PFSK-1 (cell line): Measurements from ENCODE around the gene MDFIC.

ENCODE experiments used
- TAF1 ChIP-seq: IDR thresholded peaks from 2 replicates; pipeline ENCODE4 v1.6.1; 2012; ENCODE audit warnings: low read length, control low read depth, borderline replicate concordance; ENCODE audit not compliant: insufficient read depth
- TF ChIP-seq, protein P1 (sequence below), 2 experiments: IDR thresholded peaks; 2 replicates each; pipeline versions ENCODE4 v1.6.1 to v1.8.0; 2011 to 2012; ENCODE audit warnings: low read depth in 2 of 2, low read length in 2 of 2, control low read depth in 1 of 2, inconsistent platforms in 1 of 2, mild to moderate bottlenecking in 1 of 2, moderate library complexity in 1 of 2; ENCODE audit not compliant: insufficient read depth in 1 of 2

DNA sequence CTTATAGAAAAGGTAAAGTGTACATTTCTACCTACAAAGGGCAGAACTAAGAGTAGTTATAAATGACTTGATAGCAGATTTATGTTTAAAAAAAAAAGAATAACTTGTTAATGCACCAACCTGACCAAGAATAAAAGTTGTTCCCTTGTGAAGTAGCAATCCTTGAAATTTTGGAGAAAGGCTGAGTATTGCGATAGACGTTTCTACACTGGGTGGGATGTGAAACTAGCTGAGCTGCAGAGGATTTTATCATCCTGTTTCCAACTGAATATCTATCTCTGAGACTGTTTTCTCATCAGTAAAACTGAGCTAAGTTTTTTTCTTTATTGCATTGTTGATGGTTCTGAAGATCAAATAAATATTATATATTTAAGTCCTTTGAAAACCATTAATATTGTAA is 14.6 kb downstream of the MDFIC start:
- no peak for TF ChIP-seq TAF1
- TF ChIP-seq, protein P1, sequence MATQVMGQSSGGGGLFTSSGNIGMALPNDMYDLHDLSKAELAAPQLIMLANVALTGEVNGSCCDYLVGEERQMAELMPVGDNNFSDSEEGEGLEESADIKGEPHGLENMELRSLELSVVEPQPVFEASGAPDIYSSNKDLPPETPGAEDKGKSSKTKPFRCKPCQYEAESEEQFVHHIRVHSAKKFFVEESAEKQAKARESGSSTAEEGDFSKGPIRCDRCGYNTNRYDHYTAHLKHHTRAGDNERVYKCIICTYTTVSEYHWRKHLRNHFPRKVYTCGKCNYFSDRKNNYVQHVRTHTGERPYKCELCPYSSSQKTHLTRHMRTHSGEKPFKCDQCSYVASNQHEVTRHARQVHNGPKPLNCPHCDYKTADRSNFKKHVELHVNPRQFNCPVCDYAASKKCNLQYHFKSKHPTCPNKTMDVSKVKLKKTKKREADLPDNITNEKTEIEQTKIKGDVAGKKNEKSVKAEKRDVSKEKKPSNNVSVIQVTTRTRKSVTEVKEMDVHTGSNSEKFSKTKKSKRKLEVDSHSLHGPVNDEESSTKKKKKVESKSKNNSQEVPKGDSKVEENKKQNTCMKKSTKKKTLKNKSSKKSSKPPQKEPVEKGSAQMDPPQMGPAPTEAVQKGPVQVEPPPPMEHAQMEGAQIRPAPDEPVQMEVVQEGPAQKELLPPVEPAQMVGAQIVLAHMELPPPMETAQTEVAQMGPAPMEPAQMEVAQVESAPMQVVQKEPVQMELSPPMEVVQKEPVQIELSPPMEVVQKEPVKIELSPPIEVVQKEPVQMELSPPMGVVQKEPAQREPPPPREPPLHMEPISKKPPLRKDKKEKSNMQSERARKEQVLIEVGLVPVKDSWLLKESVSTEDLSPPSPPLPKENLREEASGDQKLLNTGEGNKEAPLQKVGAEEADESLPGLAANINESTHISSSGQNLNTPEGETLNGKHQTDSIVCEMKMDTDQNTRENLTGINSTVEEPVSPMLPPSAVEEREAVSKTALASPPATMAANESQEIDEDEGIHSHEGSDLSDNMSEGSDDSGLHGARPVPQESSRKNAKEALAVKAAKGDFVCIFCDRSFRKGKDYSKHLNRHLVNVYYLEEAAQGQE (IDR thresholded peaks at IDR 0.05; ENCODE audit: insufficient read depth in 1 of 2, low read depth in 2 of 2, low read length in 2 of 2) = no peak
